Caco-2 (cell line): Measurements from ENCODE around the gene ULK1. TPM values are rescaled to one million over a fixed set of nuclear protein-coding genes. Genes with fewer than 3 reads are reported as not detected.

Experiments used
- BruUV-seq: library from RNA; stranded (reverse); fragments of 400-500 nt; replicated peaks from 2 replicates; lab custom pipeline; 2021; lab: Mats Ljungman, UMichigan
- CTCF ChIA-PET: fragments of 300-600 bp; sonication (Branson Sonifier 250); formaldehyde crosslinking; loops from one replicate; lab custom pipeline; 2022; ENCODE audit warnings: antibody characterized with exemption; lab: Charles Lee
- POLR2A ChIA-PET: fragments of 300-600 bp; sonication (Branson Sonifier 250); formaldehyde crosslinking; loops from one replicate; lab custom pipeline; 2022; ENCODE audit warnings: antibody characterized with exemption; lab: Charles Lee
- DNase-seq, 2 experiments: peaks; one replicate each; pipeline versions ENCODE4 v3.0.0 to v3.0.0-alpha.2; 2020 to 2022
- H3K27me3 ChIP-seq: replicated peaks from 2 replicates; pipeline ENCODE4 v1.6.0; 2011; ENCODE audit warnings: low read length; ENCODE audit not compliant: control insufficient read depth, insufficient read depth
- H3K36me3 ChIP-seq: 2 replicates; pipeline ENCODE4 v1.5.1; 2011; ENCODE audit warnings: low read length; ENCODE audit not compliant: control insufficient read depth, insufficient read depth
- H3K4me1 ChIP-seq: fragments of 250-450 bp; sonication (Bioruptor Pico); 2 replicates; pipeline ENCODE4 v1.5.1; 2020; ENCODE audit warnings: mild to moderate bottlenecking
- H3K4me3 ChIP-seq: 2 replicates; pipeline ENCODE4 v1.5.1; 2011; ENCODE audit warnings: low read depth, mild to moderate bottlenecking, control low read depth, low read length
- H3K9me3 ChIP-seq: fragments of 250-450 bp; sonication (Bioruptor Pico); 2 replicates; pipeline ENCODE4 v1.5.1; 2020; ENCODE audit warnings: mild to moderate bottlenecking, moderate library complexity
- H3K27ac Mint-ChIP-seq: one replicate; pipeline ENCODE4 v1.8.0; 2022; ENCODE audit warnings: mixed read lengths; ENCODE audit not compliant: unreplicated experiment
- H3K27me3 Mint-ChIP-seq: one replicate; pipeline ENCODE4 v1.8.0; 2022; ENCODE audit warnings: mixed read lengths; ENCODE audit not compliant: insufficient read depth, unreplicated experiment
- H3K36me3 Mint-ChIP-seq: one replicate; pipeline ENCODE4 v1.8.0; 2022; ENCODE audit warnings: mild to moderate bottlenecking, mixed read lengths; ENCODE audit not compliant: insufficient read depth, unreplicated experiment
- H3K4me1 Mint-ChIP-seq: one replicate; pipeline ENCODE4 v1.8.0; 2022; ENCODE audit warnings: low read depth, mixed read lengths; ENCODE audit not compliant: unreplicated experiment
- H3K4me3 Mint-ChIP-seq: one replicate; pipeline ENCODE4 v1.8.0; 2022; ENCODE audit warnings: mild to moderate bottlenecking, moderate library complexity, mixed read lengths; ENCODE audit not compliant: unreplicated experiment
- H3K9me3 Mint-ChIP-seq: one replicate; pipeline ENCODE4 v1.8.0; 2022; ENCODE audit warnings: mixed read lengths; ENCODE audit not compliant: unreplicated experiment
- CTCF ChIP-seq, 2 experiments: fragments of 200-600 bp in 1 of 2; IDR thresholded peaks; 1 replicate in 1 of 2; 2 replicates in 1 of 2; pipeline versions ENCODE4 v1.5.1 to v1.8.0; 2011 to 2022; ENCODE audit warnings: antibody characterized with exemption in 1 of 2, control low read depth in 1 of 2, inconsistent platforms in 1 of 2, low read depth in 1 of 2, low read length in 1 of 2, mild to moderate bottlenecking in 1 of 2, moderate library complexity in 1 of 2; ENCODE audit not compliant: insufficient read depth in 1 of 2, severe bottlenecking in 1 of 2, unreplicated experiment in 1 of 2
- intact Hi-C: fragments of 100-400 bp; cut with micrococcal nuclease; formaldehyde crosslinking; loops from one replicate; pipeline ENCODE4 v1.10.0; 2022; ENCODE audit not compliant: unreplicated experiment
- total RNA-seq: library from RNA; stranded (reverse); gene quantifications from 2 replicates; pipeline ENCODE4 v1.2.3, GENCODE V29; 2022

The ULK1 gene
- total RNA-seq, 1 experiment from 2014 or later = 61.1 TPM

GRCh38 chr12:131941116-131941986 lies 46.9 kb downstream of the ULK1 start:
- Histone ChIP-seq H3K9me3 (no peaks in the 10 kb centered on the region), H3K36me3 (no peaks in the 10 kb centered on the region; the same call in 1 of the 2 replicates), H3K4me3 (no peak overlapping the region), H3K27me3 (no peaks in the 10 kb centered on the region), H3K4me1 (no peaks in the 10 kb centered on the region)
- no peak for TF ChIP-seq CTCF (IDR thresholded peaks at IDR 0.05; ENCODE audit: insufficient read depth in 1 of 2, low read depth in 1 of 2, low read length in 1 of 2, severe bottlenecking in 1 of 2, unreplicated experiment in 1 of 2)
- Mint-ChIP-seq H3K4me3 (no peak overlapping the region), H3K4me1 (no peaks in the 10 kb centered on the region), H3K27ac (no peak overlapping the region), H3K9me3 (no peaks in the 10 kb centered on the region), H3K36me3 (peaks cover 83% of the 10 kb centered on the region), H3K27me3 (no peaks in the 10 kb centered on the region)
- no TSS peak for BruUV-seq
- intact Hi-C loops = no loop called here
- peak in 1 of 2 experiments; percentile 21 for DNase-seq
- POLR2A ChIA-PET = no interaction called here
- CTCF ChIA-PET = no interaction called here

GRCh38 chr12:131941987-131942341 lies 47.5 kb downstream of the ULK1 start:
- intact Hi-C loops = no loop called here
- H3K36me3 ChIP-seq = no peaks in the 10 kb centered on the region; the same call in 1 of the 2 replicates
- CTCF ChIA-PET = no interaction called here
- POLR2A ChIA-PET = no interaction called here
- Mint-ChIP-seq H3K36me3 (peaks cover 77% of the 10 kb centered on the region), H3K4me1 (no peaks in the 10 kb centered on the region), H3K9me3 (no peaks in the 10 kb centered on the region), H3K27me3 (no peaks in the 10 kb centered on the region), H3K4me3 (no peak overlapping the region), H3K27ac (no peak overlapping the region)
- TF ChIP-seq CTCF (IDR thresholded peaks at IDR 0.05; ENCODE audit: insufficient read depth in 1 of 2, low read depth in 1 of 2, low read length in 1 of 2, severe bottlenecking in 1 of 2, unreplicated experiment in 1 of 2) = no peak
- H3K4me1 ChIP-seq = no peaks in the 10 kb centered on the region
- H3K27me3 ChIP-seq = no peaks in the 10 kb centered on the region
- H3K9me3 ChIP-seq = no peaks in the 10 kb centered on the region
- H3K4me3 ChIP-seq = no peak overlapping the region
- peak in 1 of 2 experiments; percentile 28 for DNase-seq
- BruUV-seq = no TSS peak

GRCh38 chr12:131942671-131943070 lies 48.2 kb downstream of the ULK1 start:
- CTCF ChIA-PET = no interaction called here
- Mint-ChIP-seq H3K36me3 (peaks cover 70% of the 10 kb centered on the region), H3K27me3 (no peaks in the 10 kb centered on the region), H3K9me3 (no peaks in the 10 kb centered on the region), H3K27ac (no peak overlapping the region), H3K4me1 (no peaks in the 10 kb centered on the region), H3K4me3 (no peak overlapping the region)
- H3K9me3 ChIP-seq = no peaks in the 10 kb centered on the region
- POLR2A ChIA-PET = no interaction called here
- intact Hi-C loops = no loop called here
- H3K27me3 ChIP-seq = no peaks in the 10 kb centered on the region
- H3K36me3 ChIP-seq = no peaks in the 10 kb centered on the region; the same call in 1 of the 2 replicates
- BruUV-seq = no TSS peak
- no peaks in the 10 kb centered on the region for H3K4me1 ChIP-seq
- no peak for TF ChIP-seq CTCF (IDR thresholded peaks at IDR 0.05; ENCODE audit: insufficient read depth in 1 of 2, low read depth in 1 of 2, low read length in 1 of 2, severe bottlenecking in 1 of 2, unreplicated experiment in 1 of 2)
- peak in 1 of 2 experiments; percentile 8 for DNase-seq
- no peak overlapping the region for H3K4me3 ChIP-seq
